Immature natural killer cell (primary cell): Measurements from ENCODE around the gene NTRK3. TPM values are rescaled to one million over a fixed set of nuclear protein-coding genes. Genes with fewer than 3 reads are reported as not detected.

Experiments used
- DNase-seq, 3 donors: peaks; one replicate each; pipeline ENCODE4 v3.0.0; 2022; ENCODE audit warnings: mixed read lengths in 1 of 3
- H3K27ac Mint-ChIP-seq, 6 donors: one replicate each; pipeline ENCODE4 v1.8.0; 2020; ENCODE audit warnings: mixed read lengths in 6 of 6, mild to moderate bottlenecking in 5 of 6, inconsistent platforms in 4 of 6, moderate library complexity in 3 of 6
- H3K27me3 Mint-ChIP-seq, 3 donors: one replicate each; pipeline ENCODE4 v1.8.0; 2020 to 2021; ENCODE audit warnings: low read depth in 3 of 3, mild to moderate bottlenecking in 3 of 3, mixed read lengths in 3 of 3, moderate library complexity in 3 of 3, inconsistent platforms in 1 of 3
- H3K36me3 Mint-ChIP-seq, 3 donors: one replicate each; pipeline ENCODE4 v1.8.0; 2020; ENCODE audit warnings: mixed read lengths in 3 of 3, inconsistent platforms in 2 of 3, mild to moderate bottlenecking in 2 of 3
- H3K4me1 Mint-ChIP-seq, 2 donors: one replicate each; pipeline ENCODE4 v1.8.0; 2020; ENCODE audit warnings: inconsistent platforms in 2 of 2, mild to moderate bottlenecking in 2 of 2, mixed read lengths in 2 of 2, moderate library complexity in 1 of 2
- H3K4me3 Mint-ChIP-seq, 5 donors: one replicate each; pipeline ENCODE4 v1.8.0; 2020; ENCODE audit warnings: mild to moderate bottlenecking in 5 of 5, mixed read lengths in 5 of 5, inconsistent platforms in 3 of 5, moderate library complexity in 3 of 5
- H3K9me3 Mint-ChIP-seq, 6 donors: one replicate each; pipeline ENCODE4 v1.8.0; 2020; ENCODE audit warnings: mild to moderate bottlenecking in 6 of 6, mixed read lengths in 6 of 6, inconsistent platforms in 4 of 6, moderate library complexity in 3 of 6
- polyA plus RNA-seq, 3 donors: library from polyadenylated mRNA; unstranded; fragments of 300-500 nt; fragmentation: Illumina TruSeq; gene quantifications; one replicate each; pipeline ENCODE4 v1.2.3, GENCODE V29; 2021

Gene NTRK3
- polyA plus RNA-seq, 3 donors from 2014 or later, result not detected

DNA sequence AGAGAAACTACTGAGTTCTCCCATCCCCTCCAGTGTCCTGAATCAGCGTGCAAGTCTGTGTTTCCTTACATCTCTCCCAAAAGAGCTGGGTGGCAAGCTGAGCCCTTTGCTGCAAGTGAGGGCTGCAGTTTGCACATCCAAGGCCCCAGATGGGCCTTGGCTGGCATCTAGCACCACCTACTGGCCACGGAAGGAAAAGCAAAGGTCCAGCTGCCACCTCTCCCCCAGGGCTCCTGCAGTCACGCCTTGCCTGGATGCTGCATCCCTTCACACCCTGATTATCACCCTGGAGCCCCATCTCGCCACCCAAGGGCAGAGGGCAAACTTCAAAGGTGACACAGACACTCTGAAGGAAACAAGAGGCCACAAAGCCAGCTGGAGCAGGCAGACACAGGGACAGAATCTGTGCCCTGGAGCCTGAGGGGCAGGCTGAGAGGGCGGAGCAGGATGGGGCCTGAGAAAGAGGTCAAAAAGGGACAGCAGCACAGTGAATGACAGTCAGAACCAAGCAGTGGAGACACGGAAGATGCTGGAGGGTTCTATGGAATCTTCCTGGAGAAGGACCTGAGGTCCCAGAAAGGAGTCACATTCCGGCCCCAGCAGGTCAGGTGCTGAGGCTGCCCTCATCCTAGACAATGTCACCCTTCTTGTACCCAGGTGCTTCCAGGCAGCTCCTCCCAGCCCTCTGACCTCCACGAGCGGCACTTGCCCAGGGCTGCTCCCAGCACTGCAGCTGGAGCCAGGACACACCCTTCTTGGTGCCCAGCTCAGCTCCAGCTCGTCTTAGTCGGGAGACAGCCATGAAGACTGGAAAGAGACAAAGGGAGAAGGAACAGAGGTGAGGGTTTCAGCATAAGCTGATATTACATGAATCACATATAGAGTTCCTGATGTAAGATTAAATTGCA, 18.3 kb upstream of the NTRK3 start:
- H3K9me3 Mint-ChIP-seq, result no peaks in the 10 kb centered on the region
- H3K36me3 Mint-ChIP-seq, result no peaks in the 10 kb centered on the region
- H3K4me1 Mint-ChIP-seq, result no peaks in the 10 kb centered on the region
- no peak overlapping the region for H3K27ac Mint-ChIP-seq
- H3K27me3 Mint-ChIP-seq, result peaks cover 1 to 11% (median 2%) of the 10 kb centered on the region in 3 donors
- H3K4me3 Mint-ChIP-seq, result no peak overlapping the region
- DNase-seq, result peak in 2 of 3 donors; percentile 6 to 11

DNA sequence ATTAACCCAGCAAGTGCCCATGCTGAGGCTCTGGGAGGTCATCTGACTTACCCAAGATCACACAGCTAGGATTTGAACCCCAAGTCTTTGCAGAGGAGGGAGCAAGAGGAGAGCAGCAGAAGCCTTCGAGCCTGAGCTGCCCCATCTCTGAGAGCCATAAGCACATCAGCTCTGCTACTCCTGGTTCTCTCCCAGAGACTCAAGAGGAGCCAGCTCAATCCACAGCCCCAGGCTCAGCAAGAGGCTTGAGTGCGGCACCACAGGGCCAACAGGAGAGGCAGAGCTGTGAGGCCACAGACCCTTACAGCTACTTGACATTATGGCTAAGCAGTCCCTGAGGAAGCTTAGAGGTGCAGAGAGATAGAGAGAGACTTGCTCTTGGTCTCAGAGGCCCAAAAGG, 15.9 kb upstream of the NTRK3 start:
- DNase-seq, result no peak
- Mint-ChIP-seq H3K36me3 (no peaks in the 10 kb centered on the region), H3K9me3 (no peaks in the 10 kb centered on the region), H3K4me1 (no peaks in the 10 kb centered on the region), H3K27ac (no peak overlapping the region), H3K27me3 (peaks cover 0 to 6% (median 0%) of the 10 kb centered on the region in 3 donors), H3K4me3 (no peak overlapping the region)

GRCh38 chr15:88269356-88270062, 13.0 kb upstream of the NTRK3 start:
- no peak for DNase-seq
- H3K27me3 Mint-ChIP-seq, result peaks cover 0 to 3% (median 2%) of the 10 kb centered on the region in 3 donors
- no peaks in the 10 kb centered on the region for H3K9me3 Mint-ChIP-seq
- no peak overlapping the region for H3K27ac Mint-ChIP-seq
- no peak overlapping the region for H3K4me3 Mint-ChIP-seq
- H3K4me1 Mint-ChIP-seq, result no peaks in the 10 kb centered on the region
- H3K36me3 Mint-ChIP-seq, result no peaks in the 10 kb centered on the region

DNA sequence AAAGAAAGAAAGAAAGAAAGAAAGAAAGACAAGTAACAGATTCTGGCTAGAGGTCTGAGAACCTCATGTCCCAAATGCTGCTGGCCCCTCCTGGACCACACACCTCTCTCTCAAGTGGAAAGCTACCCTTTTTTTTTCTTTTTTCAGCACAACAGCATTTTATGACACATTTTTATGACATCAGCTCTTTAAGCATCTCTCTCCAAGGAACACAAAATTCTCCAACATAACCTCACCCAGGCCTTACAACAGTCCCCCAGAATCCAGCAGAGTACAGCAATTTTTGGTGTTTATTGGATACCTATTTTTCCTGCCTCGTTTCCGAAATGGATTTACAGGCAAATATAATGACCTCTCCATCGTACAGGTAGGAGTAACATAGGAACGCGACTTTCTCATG, 11.2 kb upstream of the NTRK3 start:
- Mint-ChIP-seq H3K4me3 (no peak overlapping the region), H3K4me1 (no peaks in the 10 kb centered on the region), H3K27me3 (peaks cover 2 to 6% (median 3%) of the 10 kb centered on the region in 3 donors), H3K36me3 (no peaks in the 10 kb centered on the region), H3K27ac (no peak overlapping the region), H3K9me3 (no peaks in the 10 kb centered on the region)
- no peak for DNase-seq

GRCh38 chr15:88266170-88266569, 9.6 kb upstream of the NTRK3 start:
- Mint-ChIP-seq H3K36me3 (no peaks in the 10 kb centered on the region), H3K9me3 (no peaks in the 10 kb centered on the region), H3K27me3 (peaks cover 1 to 6% (median 2%) of the 10 kb centered on the region in 3 donors), H3K4me3 (no peak overlapping the region), H3K4me1 (no peaks in the 10 kb centered on the region), H3K27ac (no peak overlapping the region)
- no peak for DNase-seq

DNA sequence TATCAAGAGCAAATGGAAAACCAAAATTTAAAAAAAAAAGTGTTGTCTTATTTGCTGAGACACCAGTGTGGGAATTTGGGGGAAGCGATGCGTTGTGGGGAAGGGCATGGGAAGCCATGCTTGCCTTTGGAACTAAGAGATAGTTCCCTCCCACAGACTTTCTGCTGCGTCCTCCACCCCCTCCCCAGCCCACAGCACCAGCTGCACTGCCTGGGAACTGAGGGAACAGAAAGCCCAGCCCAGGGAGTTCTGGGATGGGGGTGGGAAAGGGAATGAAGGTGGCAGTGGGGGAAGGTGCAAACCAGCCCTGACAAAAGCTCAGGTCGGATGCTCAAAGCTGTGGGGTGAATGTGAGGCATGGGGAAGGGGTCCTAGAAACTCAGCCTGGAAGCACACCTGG, 8.1 kb upstream of the NTRK3 start:
- peaks cover 2 to 9% (median 8%) of the 10 kb centered on the region in 3 donors for H3K27me3 Mint-ChIP-seq
- H3K27ac Mint-ChIP-seq, result no peak overlapping the region
- H3K36me3 Mint-ChIP-seq, result no peaks in the 10 kb centered on the region
- no peak for DNase-seq
- H3K4me3 Mint-ChIP-seq, result no peak overlapping the region
- no peaks in the 10 kb centered on the region for H3K4me1 Mint-ChIP-seq
- no peaks in the 10 kb centered on the region for H3K9me3 Mint-ChIP-seq

DNA sequence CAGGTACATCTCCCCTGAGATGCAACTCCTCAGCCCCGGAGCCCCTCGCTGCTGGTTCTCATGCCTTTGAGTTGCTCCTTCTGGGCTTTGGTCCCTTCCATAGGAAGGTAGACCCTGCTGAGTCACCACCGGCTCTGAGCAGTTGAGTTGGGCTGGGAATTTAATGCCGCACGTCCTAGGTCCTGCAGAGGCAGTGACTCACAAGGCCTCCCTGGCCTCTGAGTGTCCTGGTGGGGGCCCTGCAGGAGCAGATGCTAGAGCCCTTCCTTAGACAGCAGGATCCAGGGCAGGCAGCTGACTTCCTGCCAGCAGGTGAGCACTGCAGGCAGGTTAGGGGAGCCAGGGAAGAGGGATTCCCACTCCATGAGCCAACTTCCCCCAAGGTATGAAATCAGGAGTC, 5.5 kb upstream of the NTRK3 start:
- H3K36me3 Mint-ChIP-seq, result no peaks in the 10 kb centered on the region
- H3K4me1 Mint-ChIP-seq, result peaks cover 0 to 2% of the 10 kb centered on the region in 2 donors
- H3K27me3 Mint-ChIP-seq, result peaks cover 5 to 20% (median 17%) of the 10 kb centered on the region in 3 donors
- no peaks in the 10 kb centered on the region for H3K9me3 Mint-ChIP-seq
- DNase-seq, result no peak
- H3K4me3 Mint-ChIP-seq, result no peak overlapping the region
- H3K27ac Mint-ChIP-seq, result no peak overlapping the region

DNA sequence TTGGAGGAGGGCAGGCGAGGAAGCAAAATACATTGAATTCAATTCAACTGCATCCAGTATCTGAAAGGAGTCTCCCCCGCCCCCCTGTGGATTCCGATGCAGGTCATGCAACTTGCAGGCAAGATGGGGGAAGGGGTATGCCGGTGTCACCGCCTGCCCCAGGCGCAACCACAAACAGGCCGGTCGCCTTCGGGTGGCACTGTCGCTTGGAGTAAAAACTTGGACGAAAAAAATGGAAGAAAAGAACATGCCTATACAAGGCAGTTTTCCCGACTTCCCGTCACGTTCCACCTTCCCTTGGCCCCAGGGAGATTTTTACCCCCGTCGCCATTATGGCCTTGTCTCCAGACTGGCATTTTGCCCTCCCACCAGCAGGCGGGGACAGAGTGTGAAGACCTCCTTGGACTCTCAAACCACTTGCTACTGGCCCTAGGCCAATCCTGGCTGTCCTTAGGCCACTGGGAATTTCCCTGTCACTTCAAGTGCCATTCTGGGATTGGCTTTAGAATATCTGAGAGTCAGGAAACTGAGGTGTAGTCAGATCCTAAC, 1.6 kb upstream of the NTRK3 start:
- Mint-ChIP-seq H3K4me3 (peak overlapping the region in 1 of 5 donors; percentile 27), H3K27ac (no peak overlapping the region), H3K4me1 (peaks cover 0 to 5% of the 10 kb centered on the region in 2 donors), H3K36me3 (no peaks in the 10 kb centered on the region), H3K27me3 (peaks cover 9 to 25% (median 24%) of the 10 kb centered on the region in 3 donors), H3K9me3 (no peaks in the 10 kb centered on the region)
- no peak for DNase-seq

DNA sequence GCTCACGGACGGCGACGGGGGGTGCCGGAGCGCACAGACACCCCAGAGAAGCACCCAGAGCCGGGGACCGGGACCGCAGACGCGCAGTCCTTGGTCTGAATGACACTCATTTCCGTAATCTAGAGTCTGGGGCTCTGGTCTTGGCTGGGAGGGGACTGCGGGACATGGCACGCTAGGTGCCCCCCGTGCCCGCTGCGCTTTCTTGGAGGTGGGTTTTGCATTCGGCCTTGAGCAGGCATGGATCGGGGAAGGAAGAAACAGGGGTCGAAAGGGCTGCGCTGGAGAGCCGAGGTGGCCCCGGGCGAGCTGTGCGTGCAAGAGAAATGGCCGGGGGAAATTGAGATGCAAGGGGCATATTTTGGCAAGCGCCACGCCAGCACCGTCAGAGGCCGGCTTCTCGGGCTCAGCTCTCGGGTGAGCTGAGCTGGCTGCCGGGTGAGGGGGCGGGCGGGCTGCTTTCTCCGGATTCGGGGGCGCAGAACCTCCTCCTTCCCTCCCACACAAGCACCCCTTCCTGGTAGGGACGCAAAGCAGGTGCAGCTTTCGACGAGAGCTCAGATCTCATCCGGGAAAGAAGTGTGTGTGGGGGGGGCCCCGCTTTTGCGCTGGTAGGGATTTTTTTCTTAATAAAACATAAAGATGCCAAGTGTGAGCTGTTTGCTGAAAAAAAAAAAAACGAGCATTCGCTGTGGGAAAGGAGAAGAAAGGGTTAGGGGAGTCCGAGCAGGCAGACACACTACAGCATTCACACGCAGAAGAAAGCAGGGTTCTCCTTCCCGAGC, 963 bp upstream of the NTRK3 start:
- peaks cover 0 to 5% of the 10 kb centered on the region in 2 donors for H3K4me1 Mint-ChIP-seq
- H3K36me3 Mint-ChIP-seq, result no peaks in the 10 kb centered on the region
- peaks cover 9 to 25% (median 24%) of the 10 kb centered on the region in 3 donors for H3K27me3 Mint-ChIP-seq
- H3K9me3 Mint-ChIP-seq, result no peaks in the 10 kb centered on the region
- H3K27ac Mint-ChIP-seq, result no peak overlapping the region
- H3K4me3 Mint-ChIP-seq, result no peak overlapping the region
- no peak for DNase-seq

GRCh38 chr15:88255484-88256278, 858 bp downstream of the NTRK3 start:
- Mint-ChIP-seq H3K27ac (no peak overlapping the region), H3K36me3 (no peaks in the 10 kb centered on the region), H3K4me3 (peak overlapping the region in 1 of 5 donors; percentile 20), H3K4me1 (peaks cover 0 to 5% of the 10 kb centered on the region in 2 donors), H3K9me3 (no peaks in the 10 kb centered on the region), H3K27me3 (peaks cover 9 to 26% (median 25%) of the 10 kb centered on the region in 3 donors)
- no peak for DNase-seq

- Mint-ChIP-seq H3K27ac (no peak overlapping the region), H3K27me3 (peaks cover 9 to 23% (median 22%) of the 10 kb centered on the region in 3 donors), H3K4me3 (peak overlapping the region in 1 of 5 donors; percentile 20), H3K36me3 (no peaks in the 10 kb centered on the region), H3K9me3 (no peaks in the 10 kb centered on the region), H3K4me1 (peaks cover 0 to 5% of the 10 kb centered on the region in 2 donors)
- DNase-seq, result no peak
These were observed 1.5 kb downstream of the NTRK3 start for GRCh38 chr15:88255087-88255483.

DNA sequence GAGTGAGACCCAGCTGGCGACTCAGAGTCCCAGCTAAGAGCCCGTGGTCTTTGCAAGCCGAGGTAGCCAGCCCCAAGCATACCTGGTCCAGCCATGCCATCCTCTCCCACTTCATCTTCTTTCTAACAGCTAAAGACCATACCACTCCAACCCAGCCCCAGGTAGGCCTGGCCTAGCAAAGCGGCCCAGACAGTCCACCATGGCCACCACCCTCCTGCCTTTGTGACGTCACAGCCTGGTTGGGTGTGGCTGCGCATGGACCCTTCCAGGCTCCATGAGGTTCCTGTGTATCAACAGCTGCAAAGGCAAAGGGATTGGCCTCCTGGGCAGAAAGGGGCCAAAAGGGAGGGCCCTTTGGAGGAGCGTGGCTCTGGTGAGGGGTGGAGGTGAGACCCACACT, 4.1 kb downstream of the NTRK3 start:
- Mint-ChIP-seq H3K9me3 (no peaks in the 10 kb centered on the region), H3K27ac (no peak overlapping the region), H3K4me1 (peaks cover 0 to 5% of the 10 kb centered on the region in 2 donors), H3K36me3 (no peaks in the 10 kb centered on the region), H3K27me3 (peaks cover 6 to 13% (median 10%) of the 10 kb centered on the region in 3 donors), H3K4me3 (no peak overlapping the region)
- no peak for DNase-seq

- H3K9me3 Mint-ChIP-seq, result no peaks in the 10 kb centered on the region
- H3K4me3 Mint-ChIP-seq, result no peak overlapping the region
- peaks cover 5 to 7% of the 10 kb centered on the region in 2 donors for H3K4me1 Mint-ChIP-seq
These were observed 5.7 kb downstream of the NTRK3 start for GRCh38 chr15:88250826-88251225.

More at GRCh38 chr15:88250826-88251225, 5.7 kb downstream of the NTRK3 start:
- DNase-seq, result no peak
- no peaks in the 10 kb centered on the region for H3K36me3 Mint-ChIP-seq
- no peak overlapping the region for H3K27ac Mint-ChIP-seq
- peaks cover 3 to 20% (median 8%) of the 10 kb centered on the region in 3 donors for H3K27me3 Mint-ChIP-seq
